Keratinocyte (primary cell): ENCODE data around the gene CLDN6. TPM values are rescaled to one million over a fixed set of nuclear protein-coding genes. Genes with fewer than 3 reads are reported as not detected.
A peak's percentile ranks its signal among the peaks of the same experiment; 100 is the strongest.

ENCODE experiments used
- DNase-seq: peaks from one replicate; pipeline ENCODE4 v3.0.0-alpha.2; 2011; ENCODE audit warnings: low read depth, missing footprints, low spot score
- FAIRE-seq: peaks from 2 replicates; lab custom pipeline; 2011; peaks lifted over from hg19 to GRCh38; lab: Jason Lieb, UNC
- H2AFZ ChIP-seq: 2 replicates; pipeline ENCODE4 v1.6.0; 2012; ENCODE audit warnings: low read length, control low read depth, inconsistent platforms; ENCODE audit not compliant: control insufficient read depth
- H3K27ac ChIP-seq: 2 replicates; pipeline ENCODE4 v1.5.1; 2011; ENCODE audit warnings: low read length; ENCODE audit not compliant: control insufficient read depth, insufficient read depth
- H3K27me3 ChIP-seq: 3 replicates; pipeline ENCODE4 v1.6.0; 2011; ENCODE audit warnings: low read length; ENCODE audit not compliant: control insufficient read depth, insufficient read depth; ENCODE audit errors: extremely low read depth
- H3K36me3 ChIP-seq, 2 experiments: 2 replicates in 1 of 2; 3 replicates in 1 of 2; pipeline ENCODE4 v1.5.1; 2011; ENCODE audit warnings: low read length in 2 of 2, mild to moderate bottlenecking in 1 of 2; ENCODE audit not compliant: control insufficient read depth in 2 of 2, insufficient read depth in 2 of 2; ENCODE audit errors: extremely low read depth in 1 of 2
- H3K4me1 ChIP-seq: 3 replicates; pipeline ENCODE4 v1.5.1; 2011; ENCODE audit warnings: low read length; ENCODE audit not compliant: control insufficient read depth, insufficient read depth; ENCODE audit errors: extremely low read depth
- H3K4me2 ChIP-seq: 3 replicates; pipeline ENCODE4 v1.6.0; 2011; ENCODE audit warnings: low read depth, low read length; ENCODE audit not compliant: control insufficient read depth, insufficient read depth; ENCODE audit errors: extremely low read depth
- H3K4me3 ChIP-seq, 3 experiments: fragments of 200-600 bp in 1 of 3; sonication (generic) in 1 of 3; 2 replicates in 2 of 3; 3 replicates in 1 of 3; pipeline ENCODE4 v1.5.1; 2011 to 2016; ENCODE audit warnings: low read length in 3 of 3, mild to moderate bottlenecking in 3 of 3, control low read depth in 2 of 3, inconsistent platforms in 1 of 3, low read depth in 1 of 3, mixed read lengths in 1 of 3, mixed run types in 1 of 3, moderate library complexity in 1 of 3; ENCODE audit not compliant: control insufficient read depth in 2 of 3, insufficient read depth in 2 of 3; ENCODE audit errors: extremely low read depth in 1 of 3
- H3K79me2 ChIP-seq: 2 replicates; pipeline ENCODE4 v1.6.0; 2012; ENCODE audit warnings: low read length; ENCODE audit not compliant: control insufficient read depth, insufficient read depth
- H3K9ac ChIP-seq: 3 replicates; pipeline ENCODE4 v1.6.0; 2011; ENCODE audit warnings: low read length; ENCODE audit not compliant: control insufficient read depth, insufficient read depth; ENCODE audit errors: extremely low read depth
- H3K9me1 ChIP-seq: 3 replicates; pipeline ENCODE4 v1.6.0; 2011; ENCODE audit warnings: low read length; ENCODE audit not compliant: control insufficient read depth, insufficient read depth; ENCODE audit errors: extremely low read depth
- H3K9me3 ChIP-seq: 2 replicates; pipeline ENCODE4 v1.5.1; 2012; ENCODE audit warnings: low read depth, low read length; ENCODE audit not compliant: control insufficient read depth
- H4K20me1 ChIP-seq: 3 replicates; pipeline ENCODE4 v1.6.0; 2011; ENCODE audit warnings: low read length; ENCODE audit not compliant: control insufficient read depth, insufficient read depth; ENCODE audit errors: extremely low read depth
- CTCF ChIP-seq, 3 experiments: IDR thresholded peaks in 1 of 3; conservative IDR thresholded peaks in 1 of 3; optimal IDR thresholded peaks in 1 of 3; 2 replicates in 2 of 3; 3 replicates in 1 of 3; pipeline versions ENCODE3 to v1.5.1; 2011; ENCODE audit warnings: low read length in 3 of 3, mild to moderate bottlenecking in 3 of 3, moderate library complexity in 2 of 3, control low read depth in 1 of 3, inconsistent platforms in 1 of 3; ENCODE audit not compliant: insufficient read depth in 2 of 3; ENCODE audit errors: extremely low read depth in 1 of 3
- EZH2 ChIP-seq: IDR thresholded peaks from one replicate; pipeline ENCODE4 v1.6.1; 2012; ENCODE audit warnings: inconsistent platforms, mild to moderate bottlenecking, low read length, moderate library complexity
- dilution Hi-C: fragments of 300-500 bp; cut with MboI; formaldehyde crosslinking; loops from one replicate; pipeline ENCODE4 v1.7.0; 2020; ENCODE audit warnings: low sequenced_read_pairs; ENCODE audit not compliant: extremely low pct_ligation_motif_present
- polyA minus RNA-seq, 3 experiments: library from RNA; depleted of rRNA, polyadenylated mRNA; stranded (reverse); fragments of >200 nt; gene quantifications; 1 replicate in 1 of 3; 2 replicates in 1 of 3; 3 replicates in 1 of 3; pipeline ENCODE4 v1.2.3, GENCODE V29; 2011
- polyA plus RNA-seq, 5 experiments: library from polyadenylated mRNA; depleted of rRNA in 3 of 5; stranded (reverse) in 3 of 5; stranded (forward) in 1 of 5; unstranded in 1 of 5; fragments of >200 nt; gene quantifications; 1 replicate in 1 of 5; 2 replicates in 3 of 5; 3 replicates in 1 of 5; pipeline versions ENCODE4 v1.2.1 to v1.2.3, GENCODE V29; 2011 to 2012; ENCODE audit warnings: missing spikeins in 2 of 5, low read depth in 1 of 5, low replicate concordance in 1 of 5

CLDN6 gene
- polyA plus RNA-seq: 0.12 TPM in 1 of 3 replicates, not detected in the others
- not detected for polyA plus RNA-seq (2011; ENCODE audit: low read depth)
- polyA plus RNA-seq (2011; cell fraction: cytosol; rRNA removed): 0.04 and 0.10 TPM in 2 replicates
- polyA plus RNA-seq (2011; cell fraction: nucleus; rRNA removed): 0.08 and 0.24 TPM in 2 replicates
- polyA plus RNA-seq (2012; ENCODE audit: low replicate concordance): 0.35 TPM in 1 of 2 replicates, not detected in the other
- polyA minus RNA-seq: 0.46 TPM in 1 of 3 replicates, not detected in the others
- not detected for polyA minus RNA-seq (2011; cell fraction: cytosol; rRNA and poly(A)+ RNA removed)
- not detected in 2 replicates for polyA minus RNA-seq (2011; cell fraction: nucleus; rRNA and poly(A)+ RNA removed)

GRCh38 chr16:3017794-3018506 is at the start of gene CLDN6:
Gene CLDN6 (minus strand): TSS chr16:3018183. CDS start chr16:3016021, 2,162 bp downstream.
- H3K4me1 ChIP-seq: peaks cover 19% of the 10 kb centered on the region

DNA sequence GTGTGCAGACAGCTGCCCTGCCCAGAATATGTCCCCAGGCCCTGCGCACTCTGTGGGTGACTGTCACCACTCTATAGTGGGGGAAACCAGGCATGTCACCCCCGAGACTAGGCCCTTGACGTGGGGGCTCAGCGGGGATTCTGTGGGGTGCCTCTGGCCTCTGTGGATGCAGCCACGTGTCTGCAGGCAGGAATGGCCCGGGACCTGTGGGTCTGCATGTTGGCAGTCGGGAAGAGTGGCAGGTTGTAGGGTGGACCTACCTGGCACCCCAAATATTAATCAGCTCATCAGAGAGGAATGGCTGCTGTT is 48.4 kb upstream of the CLDN6 start:
- no peak overlapping the region for H3K4me2 ChIP-seq
- H4K20me1 ChIP-seq: no peaks in the 10 kb centered on the region
- no peak overlapping the region for H3K9ac ChIP-seq
- DNase-seq (no peak), FAIRE-seq (no peak)
- no peaks in the 10 kb centered on the region for H3K27me3 ChIP-seq
- H3K4me1 ChIP-seq: peaks cover 5% of the 10 kb centered on the region
- dilution Hi-C loops: no loop called here
- no peak overlapping the region for H3K27ac ChIP-seq
- H3K4me3 ChIP-seq: no peak overlapping the region
- no peak for TF ChIP-seq CTCF (optimal IDR thresholded peaks at IDR 0.05 in 1 of 3, IDR thresholded peaks at IDR 0.05 in 1 of 3, conservative IDR thresholded peaks at IDR 0.05 in 1 of 3; ENCODE audit: extremely low read depth in 1 of 3, insufficient read depth in 2 of 3, low read length in 3 of 3)
- TF ChIP-seq EZH2: no peak
- H3K9me3 ChIP-seq: no peaks in the 10 kb centered on the region
- no peaks in the 10 kb centered on the region for H3K9me1 ChIP-seq
- H3K79me2 ChIP-seq: no peaks in the 10 kb centered on the region
- no peak overlapping the region for H2AFZ ChIP-seq
- no peaks in the 10 kb centered on the region for H3K36me3 ChIP-seq

More at GRCh38 chr16:3017794-3018506, at the start of gene CLDN6:
- Histone ChIP-seq H3K79me2 (no peaks in the 10 kb centered on the region), H3K9ac (no peak within 1 kb of the TSS), H4K20me1 (no peaks in the 10 kb centered on the region), H3K27ac (no peak within 1 kb of the TSS), H2AFZ (no peak within 1 kb of the TSS), H3K36me3 (peaks cover 4 to 12% of the 10 kb centered on the region in 2 experiments), H3K4me3 (no peak within 1 kb of the TSS), H3K9me3 (no peaks in the 10 kb centered on the region), H3K4me2 (peak within 1 kb of the TSS; percentile 45), H3K27me3 (peaks cover 15% of the 10 kb centered on the region), H3K9me1 (no peaks in the 10 kb centered on the region)
- dilution Hi-C loops: no loop called here
- DNase-seq (no peak), FAIRE-seq (no peak)
- no peak for TF ChIP-seq EZH2
- peak; percentile 19 to 48 (median 23) for TF ChIP-seq CTCF (optimal IDR thresholded peaks at IDR 0.05 in 1 of 3, IDR thresholded peaks at IDR 0.05 in 1 of 3, conservative IDR thresholded peaks at IDR 0.05 in 1 of 3; ENCODE audit: extremely low read depth in 1 of 3, insufficient read depth in 2 of 3, low read length in 3 of 3)
